WI38 (cell line): ENCODE results near the gene NAV2.

Experiments used
- H3K4me3 ChIP-seq: 2 replicates; pipeline ENCODE4 v1.5.1; 2011; ENCODE audit warnings: low read depth, mild to moderate bottlenecking, control low read depth, low read length
- TF ChIP-seq, protein P1 (sequence below): IDR thresholded peaks from 2 replicates; pipeline ENCODE4 v1.5.1; 2012; ENCODE audit warnings: low read depth, mild to moderate bottlenecking, control low read depth, low read length

NAV2 gene

DNA sequence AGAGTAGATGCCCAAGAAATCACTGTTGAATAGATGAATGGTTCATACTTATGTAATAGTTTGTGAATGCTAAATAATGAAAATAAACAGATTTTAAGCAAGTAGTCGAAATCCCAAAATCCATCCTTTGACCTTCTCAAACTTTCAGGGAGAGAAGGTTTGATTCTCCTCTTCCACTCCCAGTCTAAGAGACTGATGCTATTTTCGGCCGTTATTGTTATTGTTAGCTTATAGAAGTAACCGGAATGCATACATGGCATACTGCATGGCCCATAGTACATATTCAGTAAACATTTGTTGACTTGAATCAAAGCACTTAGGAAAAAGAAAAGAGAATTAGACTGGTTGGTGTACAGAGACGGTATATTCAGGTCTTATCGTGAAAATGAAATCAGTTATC lies 76.6 kb downstream of the NAV2 start:
- H3K4me3 ChIP-seq = no peak overlapping the region
- TF ChIP-seq, protein P1, sequence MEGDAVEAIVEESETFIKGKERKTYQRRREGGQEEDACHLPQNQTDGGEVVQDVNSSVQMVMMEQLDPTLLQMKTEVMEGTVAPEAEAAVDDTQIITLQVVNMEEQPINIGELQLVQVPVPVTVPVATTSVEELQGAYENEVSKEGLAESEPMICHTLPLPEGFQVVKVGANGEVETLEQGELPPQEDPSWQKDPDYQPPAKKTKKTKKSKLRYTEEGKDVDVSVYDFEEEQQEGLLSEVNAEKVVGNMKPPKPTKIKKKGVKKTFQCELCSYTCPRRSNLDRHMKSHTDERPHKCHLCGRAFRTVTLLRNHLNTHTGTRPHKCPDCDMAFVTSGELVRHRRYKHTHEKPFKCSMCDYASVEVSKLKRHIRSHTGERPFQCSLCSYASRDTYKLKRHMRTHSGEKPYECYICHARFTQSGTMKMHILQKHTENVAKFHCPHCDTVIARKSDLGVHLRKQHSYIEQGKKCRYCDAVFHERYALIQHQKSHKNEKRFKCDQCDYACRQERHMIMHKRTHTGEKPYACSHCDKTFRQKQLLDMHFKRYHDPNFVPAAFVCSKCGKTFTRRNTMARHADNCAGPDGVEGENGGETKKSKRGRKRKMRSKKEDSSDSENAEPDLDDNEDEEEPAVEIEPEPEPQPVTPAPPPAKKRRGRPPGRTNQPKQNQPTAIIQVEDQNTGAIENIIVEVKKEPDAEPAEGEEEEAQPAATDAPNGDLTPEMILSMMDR = no peak

GRCh38 chr11:19789835-19790710 lies 77.4 kb downstream of the NAV2 start:
- TF ChIP-seq, protein P1 = no peak
- no peak overlapping the region for H3K4me3 ChIP-seq

DNA sequence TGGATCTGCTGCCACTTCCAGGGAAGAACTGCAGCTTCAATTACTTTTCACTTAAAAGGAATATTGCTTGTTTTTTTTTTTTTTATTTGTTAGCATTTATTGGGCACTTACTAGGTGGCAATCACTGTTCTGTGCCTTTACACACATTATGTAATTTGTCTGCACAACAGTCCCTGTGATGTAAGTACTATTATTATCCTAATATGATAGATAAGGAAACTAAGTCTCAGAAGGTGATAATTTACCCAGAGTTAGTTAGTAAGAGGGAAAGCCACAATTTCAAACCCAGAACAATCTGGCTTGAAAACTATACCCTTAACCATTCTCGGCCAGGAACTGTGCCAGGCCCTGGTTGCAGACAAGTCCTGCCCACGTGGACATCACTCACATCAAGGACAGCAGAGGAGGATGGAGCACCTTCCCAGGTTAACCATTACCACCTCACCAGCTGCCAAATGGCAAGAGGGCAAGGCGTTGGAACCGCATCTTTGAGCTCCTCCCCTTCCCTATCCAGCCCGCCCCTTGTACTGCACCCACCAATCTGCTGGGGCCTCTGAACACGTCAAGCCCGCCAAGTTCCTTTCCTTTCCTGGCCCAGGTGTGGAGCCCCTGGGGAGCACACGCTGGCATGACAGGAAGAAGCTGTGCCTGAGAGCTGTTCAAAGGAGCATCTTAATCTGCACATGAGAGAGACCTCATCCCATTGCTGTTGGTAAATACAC lies 78.4 kb downstream of the NAV2 start:
- TF ChIP-seq, protein P1 = no peak
- no peak overlapping the region for H3K4me3 ChIP-seq

GRCh38 chr11:19792510-19792909 lies 79.9 kb downstream of the NAV2 start:
- TF ChIP-seq, protein P1 = no peak
- no peak overlapping the region for H3K4me3 ChIP-seq

DNA sequence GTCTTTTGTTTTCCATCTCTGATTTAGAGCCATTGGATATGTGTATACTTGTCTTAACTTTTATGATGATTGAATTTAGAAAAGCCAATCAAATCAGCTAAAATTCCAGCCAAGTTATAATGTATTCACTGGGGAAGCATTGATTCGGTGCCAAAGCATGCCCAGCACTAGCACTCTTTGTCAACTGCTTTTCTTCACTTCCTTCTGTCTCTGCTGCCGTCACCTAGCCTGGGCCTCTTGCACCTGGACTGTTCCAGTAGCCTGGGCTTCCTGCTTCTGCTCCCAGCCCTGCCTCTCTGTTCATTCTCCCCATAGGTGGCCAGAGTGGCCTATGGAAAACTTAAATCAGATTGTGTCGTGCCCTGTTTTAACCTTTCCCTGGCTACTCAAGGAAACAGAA lies 80.7 kb downstream of the NAV2 start:
- TF ChIP-seq, protein P1 = no peak
- no peak overlapping the region for H3K4me3 ChIP-seq

DNA sequence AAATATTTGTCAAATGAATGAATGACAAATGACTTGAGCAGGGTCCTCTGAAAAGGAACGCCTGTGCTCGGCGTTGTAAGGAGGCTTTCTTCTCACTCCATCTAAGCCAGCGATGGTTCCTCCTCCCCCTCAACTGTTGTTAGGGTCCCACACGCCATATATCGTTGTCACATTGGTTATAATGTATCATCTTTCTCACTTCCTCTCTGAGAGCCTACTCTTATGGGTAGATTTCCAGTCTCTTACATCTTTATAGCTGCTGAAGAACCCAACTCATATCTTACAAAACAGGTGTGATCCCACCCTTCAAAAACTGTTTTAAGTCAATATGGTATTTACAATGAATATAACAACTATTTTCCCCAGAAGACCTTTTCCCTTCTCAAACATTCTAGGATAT lies 81.5 kb downstream of the NAV2 start:
- TF ChIP-seq, protein P1 = no peak
- no peak overlapping the region for H3K4me3 ChIP-seq

DNA sequence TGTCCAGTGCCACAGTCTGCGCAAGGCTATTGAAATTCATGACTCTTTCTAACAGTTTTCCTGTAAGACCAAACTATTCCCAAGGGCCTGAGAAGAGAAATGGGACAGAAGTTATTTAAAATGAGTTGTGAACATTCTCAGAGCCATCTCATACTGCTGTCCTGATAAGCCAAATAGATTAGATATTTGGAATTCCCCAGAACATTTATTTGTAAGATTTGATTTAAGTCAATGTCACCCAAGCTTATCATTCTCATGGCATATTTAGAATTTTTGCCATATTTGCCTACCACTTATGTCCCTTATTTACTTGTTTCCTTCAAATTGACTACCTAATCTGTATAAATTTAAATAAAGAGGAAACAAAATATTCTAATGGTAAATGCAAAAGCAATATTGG lies 82.4 kb downstream of the NAV2 start:
- TF ChIP-seq, protein P1 = no peak
- H3K4me3 ChIP-seq = no peak overlapping the region
